Loucy (cell line): ENCODE results near the gene AQP1.

ENCODE experiments used
- CTCF ChIP-seq: fragments of 200-600 bp; sonication (generic); conservative IDR thresholded peaks from 2 replicates; pipeline ENCODE4 v1.5.1; 2014; ENCODE audit warnings: mild to moderate bottlenecking, antibody characterized with exemption, low read length
- EZH2phosphoT487 ChIP-seq: fragments of 200-600 bp; IDR thresholded peaks from 2 replicates; pipeline ENCODE4 v1.6.1; 2018; ENCODE audit warnings: antibody characterized with exemption, mild to moderate bottlenecking, moderate library complexity, borderline replicate concordance

GRCh38 chr7:30906515-30907240 is 5.0 kb upstream of the AQP1 start:
- no peak for TF ChIP-seq CTCF
- TF ChIP-seq EZH2phosphoT487: no peak
